ENCODE data around the gene PADI2.

Gene PADI2

DNA sequence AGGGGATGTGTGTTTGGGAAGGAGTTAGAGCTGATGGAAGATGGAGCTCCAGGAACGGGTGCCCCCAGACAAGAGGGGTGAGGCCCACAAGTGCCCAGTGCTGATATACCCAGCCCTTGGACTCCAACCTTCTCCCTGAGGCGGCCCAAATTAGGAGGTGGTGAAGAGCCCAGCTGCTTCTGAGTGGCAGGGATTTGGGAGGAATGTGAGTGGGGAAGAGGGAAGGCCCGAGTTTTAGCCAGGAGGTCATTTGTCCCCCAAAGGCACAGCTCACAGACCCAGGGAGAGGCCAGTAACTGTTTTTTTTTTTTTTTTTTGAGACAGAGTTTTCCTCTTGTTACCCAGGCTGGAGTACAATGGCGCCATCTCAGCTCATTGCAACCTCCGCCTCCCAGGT is 1.2 kb upstream of the PADI2 start:
- Histone ChIP-seq H3K27me3 (peaks cover 18% of the 10 kb centered on the region), H3K9me3 (no peaks in the 10 kb centered on the region), H3K4me3 (ENCODE audit: low read depth, low read length) (no peak overlapping the region), H3K4me1 (no peaks in the 10 kb centered on the region), H3K36me3 (no peaks in the 10 kb centered on the region)
- DNase-seq: no peak
- TF ChIP-seq CTCF (IDR thresholded peaks at IDR 0.05; ENCODE audit: low read depth, low read length): no peak

GRCh38 chr1:17119773-17120480 is 676 bp upstream of the PADI2 start:
- H3K36me3 ChIP-seq: no peaks in the 10 kb centered on the region
- no peaks in the 10 kb centered on the region for H3K4me1 ChIP-seq
- H3K9me3 ChIP-seq: no peaks in the 10 kb centered on the region
- no peak for TF ChIP-seq CTCF (IDR thresholded peaks at IDR 0.05; ENCODE audit: low read depth, low read length)
- DNase-seq: peak; percentile 27
- peaks cover 18% of the 10 kb centered on the region for H3K27me3 ChIP-seq
- no peak overlapping the region for H3K4me3 ChIP-seq (ENCODE audit: low read depth, low read length)

DNA sequence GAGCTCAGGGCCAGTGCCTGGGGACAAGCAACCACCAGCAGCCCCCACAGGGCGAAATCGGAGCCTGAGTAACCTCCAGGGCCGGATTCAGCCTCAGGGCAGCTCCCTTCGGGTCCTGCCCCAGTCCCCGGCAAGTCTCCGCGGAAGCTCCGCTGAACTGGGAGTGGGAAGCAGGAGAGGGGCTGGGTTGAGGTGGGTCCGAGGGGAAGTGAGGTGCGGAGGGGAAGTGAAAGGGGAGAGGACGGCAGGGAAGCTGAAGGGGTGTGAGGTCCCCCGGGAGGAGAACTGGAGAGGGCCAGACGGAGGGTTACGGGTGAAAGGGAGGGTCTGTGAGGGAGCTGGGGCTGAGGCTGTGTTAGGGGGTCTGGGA is 560 bp downstream of the PADI2 start:
- H3K4me1 ChIP-seq: no peaks in the 10 kb centered on the region
- TF ChIP-seq CTCF (IDR thresholded peaks at IDR 0.05; ENCODE audit: low read depth, low read length): no peak
- peaks cover 18% of the 10 kb centered on the region for H3K27me3 ChIP-seq
- H3K9me3 ChIP-seq: no peaks in the 10 kb centered on the region
- DNase-seq: no peak
- no peak overlapping the region for H3K4me3 ChIP-seq (ENCODE audit: low read depth, low read length)
- H3K36me3 ChIP-seq: no peaks in the 10 kb centered on the region

DNA sequence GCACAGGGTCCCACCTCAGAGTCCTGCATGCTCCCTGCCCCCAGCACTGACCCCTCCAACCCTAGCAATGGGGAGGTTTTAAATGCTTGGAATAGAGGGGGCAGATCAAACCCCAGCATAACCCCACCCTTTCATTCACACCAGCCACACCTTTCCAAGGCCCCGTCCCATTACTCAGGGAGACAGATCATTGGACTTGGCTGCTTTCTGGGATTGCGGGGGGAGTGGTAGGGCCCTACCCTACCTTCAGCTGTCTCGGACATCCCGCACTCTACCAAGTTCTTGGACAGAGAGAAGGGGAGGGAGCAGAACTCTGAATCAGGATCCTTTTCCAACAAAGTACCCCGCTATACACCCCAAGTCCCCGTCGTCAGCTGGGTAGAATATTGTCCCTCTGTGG is 983 bp downstream of the PADI2 start:
- DNase-seq: no peak
- no peaks in the 10 kb centered on the region for H3K36me3 ChIP-seq
- H3K27me3 ChIP-seq: peaks cover 18% of the 10 kb centered on the region
- no peaks in the 10 kb centered on the region for H3K9me3 ChIP-seq
- H3K4me3 ChIP-seq (ENCODE audit: low read depth, low read length): no peak overlapping the region
- TF ChIP-seq CTCF (IDR thresholded peaks at IDR 0.05; ENCODE audit: low read depth, low read length): no peak
- no peaks in the 10 kb centered on the region for H3K4me1 ChIP-seq

- no peaks in the 10 kb centered on the region for H3K4me1 ChIP-seq
- peaks cover 18% of the 10 kb centered on the region for H3K27me3 ChIP-seq
- H3K9me3 ChIP-seq: no peaks in the 10 kb centered on the region
Observed at GRCh38 chr1:17117451-17118265, 1.6 kb downstream of the PADI2 start.

More at GRCh38 chr1:17117451-17118265, 1.6 kb downstream of the PADI2 start:
- H3K36me3 ChIP-seq: no peaks in the 10 kb centered on the region
- no peak overlapping the region for H3K4me3 ChIP-seq (ENCODE audit: low read depth, low read length)
- DNase-seq: no peak
- TF ChIP-seq CTCF (IDR thresholded peaks at IDR 0.05; ENCODE audit: low read depth, low read length): no peak

All from BE2C (cell line).